Prostate gland (tissue), 2 donors: ENCODE results near the gene ABCA13.

Experiments
- CTCF ChIP-seq, 4 experiments: fragments of 200-600 bp in 2 of 4; fragments of 450-650 bp in 2 of 4; sonication (generic) in 2 of 4; IDR thresholded peaks; 1 replicate in 3 of 4; 2 replicates in 1 of 4; pipeline ENCODE4 v1.5.1; 2016 to 2019; ENCODE audit warnings: antibody characterized with exemption in 4 of 4, mild to moderate bottlenecking in 2 of 4, moderate library complexity in 2 of 4
- POLR2A ChIP-seq: fragments of 450-650 bp; IDR thresholded peaks from one replicate; pipeline ENCODE4 v1.6.1; 2016; ENCODE audit warnings: antibody characterized with exemption, mild to moderate bottlenecking

DNA sequence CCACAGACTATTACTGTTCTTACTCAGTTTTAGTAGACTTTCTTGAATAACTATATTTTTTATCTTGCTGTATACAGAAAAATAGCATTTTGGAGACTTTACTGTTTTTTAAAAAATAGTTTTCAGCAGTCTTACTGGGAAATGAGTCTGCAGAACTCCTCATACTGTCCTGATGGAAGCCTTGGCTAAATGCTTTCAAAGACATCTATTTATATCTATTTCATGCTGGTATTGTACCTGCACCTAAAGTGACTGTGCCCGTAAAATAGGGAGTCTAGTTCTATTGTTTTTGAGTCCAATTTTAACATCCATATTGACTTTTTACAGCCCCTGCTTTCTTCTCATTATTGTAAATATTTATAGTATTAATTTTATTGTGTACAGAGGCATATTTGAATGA, 464.5 kb downstream of the ABCA13 start:
- TF ChIP-seq CTCF (IDR thresholded peaks at IDR 0.05) = no peak
- no peak for TF ChIP-seq POLR2A
